Thyroid gland (tissue), 4 donors: ENCODE measurements around the gene SERPINA12.

ENCODE experiments used
- POLR2A ChIP-seq, 2 donors: fragments of 450-650 bp; IDR thresholded peaks; one replicate each; pipeline ENCODE4 v1.6.1; 2017; ENCODE audit warnings: antibody characterized with exemption in 2 of 2, mild to moderate bottlenecking in 2 of 2, moderate library complexity in 1 of 2
- TF ChIP-seq, protein P1 (sequence below), 6 experiments: fragments of 200-600 bp in 3 of 6; fragments of 450-650 bp in 3 of 6; sonication (generic) in 3 of 6; IDR thresholded peaks; one replicate each; pipeline ENCODE4 v1.5.1; 2016 to 2019; ENCODE audit warnings: antibody characterized with exemption in 6 of 6, mild to moderate bottlenecking in 2 of 6, inconsistent platforms in 1 of 6, moderate library complexity in 1 of 6

DNA sequence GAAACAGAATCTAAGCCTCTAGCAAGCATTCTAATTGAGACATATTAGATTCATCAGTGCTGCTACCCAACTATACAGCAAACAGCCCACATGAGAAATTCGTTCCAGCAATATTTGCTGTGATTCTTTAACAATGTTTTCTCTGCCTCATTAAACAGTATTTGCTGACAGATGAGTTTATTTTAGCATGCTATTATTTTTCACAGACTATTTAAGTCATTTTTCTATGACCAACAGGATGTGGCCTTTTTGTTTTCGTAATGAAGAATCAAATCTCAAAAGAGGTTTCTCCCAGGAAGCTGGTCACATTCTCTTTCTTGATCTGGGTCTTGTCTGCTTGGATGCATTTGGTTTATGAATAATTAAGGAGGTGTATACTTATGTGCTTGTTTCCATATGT, 23.2 kb upstream of the SERPINA12 start:
- TF ChIP-seq, protein P1, sequence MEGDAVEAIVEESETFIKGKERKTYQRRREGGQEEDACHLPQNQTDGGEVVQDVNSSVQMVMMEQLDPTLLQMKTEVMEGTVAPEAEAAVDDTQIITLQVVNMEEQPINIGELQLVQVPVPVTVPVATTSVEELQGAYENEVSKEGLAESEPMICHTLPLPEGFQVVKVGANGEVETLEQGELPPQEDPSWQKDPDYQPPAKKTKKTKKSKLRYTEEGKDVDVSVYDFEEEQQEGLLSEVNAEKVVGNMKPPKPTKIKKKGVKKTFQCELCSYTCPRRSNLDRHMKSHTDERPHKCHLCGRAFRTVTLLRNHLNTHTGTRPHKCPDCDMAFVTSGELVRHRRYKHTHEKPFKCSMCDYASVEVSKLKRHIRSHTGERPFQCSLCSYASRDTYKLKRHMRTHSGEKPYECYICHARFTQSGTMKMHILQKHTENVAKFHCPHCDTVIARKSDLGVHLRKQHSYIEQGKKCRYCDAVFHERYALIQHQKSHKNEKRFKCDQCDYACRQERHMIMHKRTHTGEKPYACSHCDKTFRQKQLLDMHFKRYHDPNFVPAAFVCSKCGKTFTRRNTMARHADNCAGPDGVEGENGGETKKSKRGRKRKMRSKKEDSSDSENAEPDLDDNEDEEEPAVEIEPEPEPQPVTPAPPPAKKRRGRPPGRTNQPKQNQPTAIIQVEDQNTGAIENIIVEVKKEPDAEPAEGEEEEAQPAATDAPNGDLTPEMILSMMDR (IDR thresholded peaks at IDR 0.05): no peak
- no peak for TF ChIP-seq POLR2A (IDR thresholded peaks at IDR 0.05)
